ENCODE measurements around the gene PFKP.

The PFKP gene

DNA sequence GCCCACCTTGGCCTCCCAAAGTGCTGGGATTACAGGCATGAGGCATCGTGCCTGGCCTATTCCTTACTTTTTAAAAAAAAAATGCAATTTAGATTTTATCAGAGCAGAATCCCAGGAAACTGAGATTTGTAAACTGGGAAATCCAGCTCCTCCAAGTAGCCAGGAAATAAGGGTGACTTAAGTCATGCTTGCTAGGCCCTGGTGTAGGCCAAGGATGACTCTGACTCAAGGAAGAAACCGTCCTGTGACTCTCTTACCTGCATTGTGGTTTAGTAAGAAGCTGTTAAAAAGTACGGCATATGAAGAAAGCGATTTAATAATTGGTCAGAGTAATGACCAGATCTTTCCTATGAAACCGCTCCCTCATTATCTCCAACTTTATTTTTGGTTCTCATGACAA, 10.2 kb downstream of the PFKP start:
- no peak for FAIRE-seq
- DNase-seq (ENCODE audit: insufficient read length, low spot score): no peak
- TF ChIP-seq POU2F2 (IDR thresholded peaks at IDR 0.05; ENCODE audit: low read depth, low read length) (no peak), PAX5 (IDR thresholded peaks at IDR 0.05; ENCODE audit: insufficient read depth, low read length, severe bottlenecking) (no peak), POLR2A (IDR thresholded peaks at IDR 0.05; ENCODE audit: low read depth, low read length) (no peak), SPI1 (IDR thresholded peaks at IDR 0.05; ENCODE audit: low read depth, low read length) (no peak), POLR2AphosphoS5 (IDR thresholded peaks at IDR 0.05; ENCODE audit: low read depth, low read length) (no peak), TAF1 (IDR thresholded peaks at IDR 0.05; ENCODE audit: low read depth, low read length) (no peak)

DNA sequence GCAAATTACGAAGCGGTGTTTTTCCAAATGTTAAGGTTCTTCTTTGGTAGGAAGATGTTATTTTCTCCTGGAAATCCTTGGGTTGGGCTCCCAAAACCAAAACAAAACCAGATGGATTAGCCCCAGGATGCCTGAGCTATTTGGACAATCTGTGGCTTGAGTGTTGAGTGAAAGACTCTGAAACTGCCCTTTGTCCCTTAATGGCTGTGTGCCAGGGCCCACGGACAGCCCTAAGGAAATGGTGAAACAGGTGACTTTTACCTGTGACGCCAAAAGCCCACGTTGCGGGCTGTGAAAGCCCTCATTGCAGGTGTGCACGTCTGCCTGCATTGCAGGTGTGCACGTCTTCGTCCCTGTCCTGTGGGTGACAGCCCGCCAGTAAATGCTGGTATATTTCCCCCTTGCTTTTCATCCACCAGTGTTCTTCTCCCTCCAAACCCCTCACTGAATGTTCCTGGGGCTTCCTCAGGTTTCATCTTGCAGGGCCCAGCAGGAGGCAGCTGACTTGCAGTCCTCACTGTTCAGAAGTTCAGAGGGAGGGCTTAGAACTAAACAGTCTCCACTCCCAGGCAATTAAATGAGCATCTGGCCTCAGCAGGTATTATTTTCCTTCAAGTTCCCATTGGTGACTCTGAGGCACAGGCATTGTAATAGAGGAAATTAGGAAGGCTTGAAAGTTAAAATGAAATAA, 10.7 kb downstream of the PFKP start:
- no peak for DNase-seq (ENCODE audit: insufficient read length, low spot score)
- no peak for TF ChIP-seq POLR2AphosphoS5 (IDR thresholded peaks at IDR 0.05; ENCODE audit: low read depth, low read length)
- TF ChIP-seq PAX5 (IDR thresholded peaks at IDR 0.05; ENCODE audit: insufficient read depth, low read length, severe bottlenecking): no peak
- no peak for TF ChIP-seq SPI1 (IDR thresholded peaks at IDR 0.05; ENCODE audit: low read depth, low read length)
- TF ChIP-seq TAF1 (IDR thresholded peaks at IDR 0.05; ENCODE audit: low read depth, low read length): no peak
- no peak for TF ChIP-seq POLR2A (IDR thresholded peaks at IDR 0.05; ENCODE audit: low read depth, low read length)
- TF ChIP-seq POU2F2 (IDR thresholded peaks at IDR 0.05; ENCODE audit: low read depth, low read length): no peak
- FAIRE-seq: no peak

DNA sequence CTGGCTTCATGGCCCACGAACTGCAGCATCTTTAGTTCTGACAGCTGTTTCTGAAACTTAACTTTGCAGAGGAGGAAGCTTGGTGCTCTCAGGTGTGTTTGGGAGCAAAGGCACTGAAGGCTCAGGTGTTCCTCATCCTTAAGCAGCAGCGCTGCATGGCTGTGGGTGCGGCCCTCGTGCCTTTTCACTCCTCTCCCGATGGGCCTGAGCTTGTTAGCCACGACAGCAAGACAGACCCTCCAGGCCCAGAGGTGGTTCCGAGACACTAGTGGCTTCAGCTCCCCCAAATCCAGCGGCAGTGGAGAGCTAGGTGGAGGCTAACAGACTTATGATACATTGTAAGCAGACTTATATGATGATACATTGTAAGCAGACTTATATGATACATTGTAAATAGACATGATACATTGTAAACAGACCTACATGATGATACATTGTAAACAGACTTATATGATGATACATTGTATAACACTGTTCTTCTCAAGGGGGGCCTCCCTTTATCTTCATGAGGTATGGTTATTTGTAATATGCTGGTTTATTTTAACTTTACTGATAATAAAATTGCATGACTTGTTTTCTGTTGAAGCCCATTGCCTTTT, 14.1 kb downstream of the PFKP start:
- no peak for DNase-seq (ENCODE audit: insufficient read length, low spot score)
- FAIRE-seq: peak; percentile 40
- TF ChIP-seq PAX5 (IDR thresholded peaks at IDR 0.05; ENCODE audit: insufficient read depth, low read length, severe bottlenecking) (no peak), POLR2A (IDR thresholded peaks at IDR 0.05; ENCODE audit: low read depth, low read length) (no peak), POU2F2 (IDR thresholded peaks at IDR 0.05; ENCODE audit: low read depth, low read length) (no peak), SPI1 (IDR thresholded peaks at IDR 0.05; ENCODE audit: low read depth, low read length) (no peak), TAF1 (IDR thresholded peaks at IDR 0.05; ENCODE audit: low read depth, low read length) (no peak), POLR2AphosphoS5 (IDR thresholded peaks at IDR 0.05; ENCODE audit: low read depth, low read length) (no peak)

DNA sequence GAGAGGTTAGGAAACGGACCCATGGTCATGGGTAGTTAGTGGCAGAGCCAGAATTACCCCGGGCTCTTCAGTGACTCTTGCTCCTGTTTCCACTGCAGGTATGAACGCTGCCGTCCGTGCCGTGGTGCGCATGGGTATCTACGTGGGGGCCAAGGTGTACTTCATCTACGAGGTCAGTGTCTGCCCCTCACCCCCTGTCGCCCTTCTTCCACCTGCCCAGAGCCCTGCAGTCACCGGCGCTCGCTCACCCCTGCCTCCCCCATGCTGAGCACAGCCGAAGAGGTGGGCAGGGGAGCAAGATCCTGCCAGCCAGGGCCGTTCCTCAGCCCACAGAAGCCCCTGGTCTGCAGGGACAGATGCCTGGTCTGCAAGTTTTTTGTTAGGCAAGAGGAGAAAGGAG, 14.9 kb downstream of the PFKP start:
- no peak for TF ChIP-seq POLR2A (IDR thresholded peaks at IDR 0.05; ENCODE audit: low read depth, low read length)
- TF ChIP-seq POU2F2 (IDR thresholded peaks at IDR 0.05; ENCODE audit: low read depth, low read length): no peak
- TF ChIP-seq SPI1 (IDR thresholded peaks at IDR 0.05; ENCODE audit: low read depth, low read length): no peak
- TF ChIP-seq PAX5 (IDR thresholded peaks at IDR 0.05; ENCODE audit: insufficient read depth, low read length, severe bottlenecking): no peak
- no peak for TF ChIP-seq TAF1 (IDR thresholded peaks at IDR 0.05; ENCODE audit: low read depth, low read length)
- TF ChIP-seq POLR2AphosphoS5 (IDR thresholded peaks at IDR 0.05; ENCODE audit: low read depth, low read length): no peak
- no peak for FAIRE-seq

DNA sequence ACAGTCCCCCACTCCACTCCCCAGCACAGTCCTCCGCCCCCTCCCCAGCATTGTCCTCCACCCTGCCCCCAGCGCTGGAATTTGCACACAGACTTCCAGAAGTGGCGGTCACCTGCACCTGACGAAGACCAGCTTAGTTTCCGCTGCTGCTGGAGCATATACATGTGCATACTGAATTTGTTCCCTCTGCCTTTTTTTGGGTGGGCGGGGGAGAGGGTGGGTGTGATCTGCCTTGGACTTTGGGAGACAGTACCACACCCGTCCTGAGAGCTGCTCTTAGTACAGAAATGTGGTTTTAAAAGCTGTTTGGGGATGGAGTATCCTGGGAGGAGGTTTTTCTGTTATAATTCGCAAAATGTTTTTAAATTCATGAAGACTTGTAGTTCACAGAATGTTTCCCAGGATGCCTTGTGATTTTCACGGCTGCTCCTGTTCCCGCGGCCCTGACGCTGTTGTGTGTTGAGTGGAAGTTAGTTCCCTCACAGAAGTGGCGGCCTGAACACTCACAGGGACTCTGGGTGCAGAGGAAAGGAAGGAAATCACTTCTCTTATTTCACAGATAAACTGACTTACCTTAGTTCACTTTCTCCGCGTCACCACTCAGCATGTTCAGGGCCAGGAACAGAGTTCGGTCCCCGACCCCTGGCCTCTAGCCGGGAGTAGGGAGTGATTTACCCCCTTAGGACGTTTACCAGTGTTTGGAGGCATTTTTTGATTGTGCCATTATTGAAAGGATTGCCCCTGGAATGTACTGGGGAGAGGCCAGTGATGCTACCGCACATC, 18.6 kb downstream of the PFKP start:
- TF ChIP-seq POLR2A (IDR thresholded peaks at IDR 0.05; ENCODE audit: low read depth, low read length): no peak
- no peak for TF ChIP-seq POU2F2 (IDR thresholded peaks at IDR 0.05; ENCODE audit: low read depth, low read length)
- no peak for TF ChIP-seq SPI1 (IDR thresholded peaks at IDR 0.05; ENCODE audit: low read depth, low read length)
- FAIRE-seq (no peak), DNase-seq (ENCODE audit: insufficient read length, low spot score) (no peak)

More for the DNA sequence above, 14.9 kb downstream of the PFKP start:
- no peak for DNase-seq (ENCODE audit: insufficient read length, low spot score)

DNA sequence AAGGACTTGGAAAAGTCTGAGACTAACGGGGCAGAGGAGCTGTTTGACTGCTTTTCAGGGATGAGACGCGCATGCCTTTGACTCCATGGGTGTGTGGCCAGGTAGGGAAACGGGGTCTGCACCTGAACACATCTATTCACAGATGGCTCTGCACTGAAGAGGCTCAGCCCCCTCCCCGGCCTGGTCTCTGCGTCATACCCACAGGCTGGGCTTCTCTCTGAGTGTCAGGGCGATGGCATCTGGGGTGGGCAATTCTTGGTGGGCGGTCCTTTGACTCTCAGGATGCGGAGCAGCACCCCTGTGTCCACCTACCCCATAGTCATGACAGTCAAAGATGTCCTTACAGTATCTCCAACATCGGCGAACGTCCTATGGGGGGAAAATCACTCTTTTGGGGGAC, 23.0 kb downstream of the PFKP start:
- FAIRE-seq (no peak), DNase-seq (ENCODE audit: insufficient read length, low spot score) (no peak)
- TF ChIP-seq POLR2AphosphoS5 (IDR thresholded peaks at IDR 0.05; ENCODE audit: low read depth, low read length): no peak

DNA sequence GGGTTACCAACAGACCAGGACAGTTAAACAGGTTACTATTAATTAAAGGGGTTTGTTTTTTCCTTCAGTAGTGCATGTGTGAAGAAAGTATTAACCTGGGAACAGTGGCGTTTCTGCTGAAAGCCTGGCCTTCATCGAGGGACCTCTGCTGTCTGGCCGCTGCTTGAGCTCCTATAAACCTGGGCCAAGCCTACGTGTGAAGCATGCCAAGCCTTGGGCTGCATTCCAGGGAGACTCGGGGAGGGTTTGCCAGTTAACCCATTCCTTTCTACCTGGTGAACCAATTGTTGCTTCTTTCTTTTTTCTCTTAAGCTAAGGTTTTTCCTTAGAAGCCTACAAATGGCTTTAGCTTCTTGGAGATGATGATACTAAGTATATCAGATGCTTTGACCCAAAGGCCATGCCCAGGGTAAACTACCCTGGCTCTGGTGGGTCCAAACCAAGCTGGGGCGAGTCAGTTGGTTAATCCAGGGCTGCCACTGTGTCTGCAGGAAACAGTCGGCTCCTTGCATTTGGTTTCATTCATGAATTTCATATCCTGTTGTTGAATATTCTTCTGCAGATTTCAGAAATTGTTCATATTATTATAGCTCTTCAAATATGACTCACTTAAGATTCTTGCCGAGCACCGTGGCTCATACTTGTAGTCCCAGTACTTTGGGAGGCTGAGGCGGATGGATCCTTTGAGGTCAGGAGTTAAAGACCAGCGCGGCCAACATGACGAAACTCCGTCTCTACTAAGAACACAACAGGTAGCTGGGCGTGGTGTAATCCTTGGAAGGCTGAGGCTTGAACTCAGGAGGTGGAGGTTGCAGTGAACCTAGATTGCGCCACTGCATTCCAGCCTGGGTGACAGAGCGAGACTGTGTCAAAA, 23.8 kb downstream of the PFKP start:
- no peak for FAIRE-seq
- TF ChIP-seq TAF1 (IDR thresholded peaks at IDR 0.05; ENCODE audit: low read depth, low read length) (no peak), PAX5 (IDR thresholded peaks at IDR 0.05; ENCODE audit: insufficient read depth, low read length, severe bottlenecking) (no peak)
- no peak for DNase-seq (ENCODE audit: insufficient read length, low spot score)

DNA sequence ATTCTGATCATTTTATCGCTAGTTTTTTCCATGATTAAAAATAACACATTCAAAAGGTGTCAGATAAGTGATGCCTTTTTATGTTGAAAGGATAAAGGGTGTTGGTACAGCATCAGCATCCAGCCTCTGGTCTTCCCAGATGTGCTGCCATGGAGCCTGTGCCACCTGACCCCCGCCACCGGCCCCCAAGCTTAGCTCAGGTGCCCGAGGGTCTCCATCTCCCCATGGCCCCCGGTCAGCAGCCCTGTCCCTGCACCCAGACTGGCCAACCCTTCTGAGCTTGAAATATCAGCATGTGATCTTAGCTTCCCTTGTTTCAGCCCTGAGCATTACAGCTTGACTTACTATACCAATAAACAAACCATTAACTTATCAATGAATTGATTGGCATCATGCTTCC, 24.6 kb downstream of the PFKP start:
- FAIRE-seq: no peak
- TF ChIP-seq SPI1 (IDR thresholded peaks at IDR 0.05; ENCODE audit: low read depth, low read length) (no peak), POLR2AphosphoS5 (IDR thresholded peaks at IDR 0.05; ENCODE audit: low read depth, low read length) (no peak), PAX5 (IDR thresholded peaks at IDR 0.05; ENCODE audit: insufficient read depth, low read length, severe bottlenecking) (no peak)
- DNase-seq (ENCODE audit: insufficient read length, low spot score): no peak

DNA sequence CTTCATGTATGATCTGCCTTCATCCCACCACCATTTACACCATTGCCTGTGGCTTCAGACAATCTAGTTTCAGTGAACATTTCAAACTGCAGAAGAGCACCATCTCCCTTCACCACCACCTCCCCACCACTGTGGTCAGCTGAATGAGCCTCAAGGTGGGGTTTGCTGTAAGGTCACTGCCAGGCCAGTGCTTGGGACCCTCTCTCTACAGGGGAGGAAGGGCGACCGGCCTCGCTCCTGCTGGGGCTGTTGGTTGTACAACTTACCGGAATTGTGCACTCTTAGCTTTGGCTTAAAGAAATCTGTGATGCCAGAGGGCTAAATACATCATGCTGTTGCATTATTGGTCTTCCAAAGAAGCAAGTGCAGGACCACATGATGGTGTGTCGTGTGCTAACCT, 26.6 kb downstream of the PFKP start:
- TF ChIP-seq SPI1 (IDR thresholded peaks at IDR 0.05; ENCODE audit: low read depth, low read length): no peak
- no peak for TF ChIP-seq POLR2A (IDR thresholded peaks at IDR 0.05; ENCODE audit: low read depth, low read length)
- no peak for TF ChIP-seq POLR2AphosphoS5 (IDR thresholded peaks at IDR 0.05; ENCODE audit: low read depth, low read length)
- TF ChIP-seq TAF1 (IDR thresholded peaks at IDR 0.05; ENCODE audit: low read depth, low read length): no peak
- TF ChIP-seq PAX5 (IDR thresholded peaks at IDR 0.05; ENCODE audit: insufficient read depth, low read length, severe bottlenecking): no peak
- TF ChIP-seq POU2F2 (IDR thresholded peaks at IDR 0.05; ENCODE audit: low read depth, low read length): no peak
- FAIRE-seq: no peak
- no peak for DNase-seq (ENCODE audit: insufficient read length, low spot score)

Measured in GM12891 (cell line).